ENCODE results near the gene LPA.
"Not testable (repeated sequence)": the region's sequence is repeated elsewhere in the genome, so short reads cannot be mapped to it uniquely, and the experiment has no call there.

Gene LPA

DNA sequence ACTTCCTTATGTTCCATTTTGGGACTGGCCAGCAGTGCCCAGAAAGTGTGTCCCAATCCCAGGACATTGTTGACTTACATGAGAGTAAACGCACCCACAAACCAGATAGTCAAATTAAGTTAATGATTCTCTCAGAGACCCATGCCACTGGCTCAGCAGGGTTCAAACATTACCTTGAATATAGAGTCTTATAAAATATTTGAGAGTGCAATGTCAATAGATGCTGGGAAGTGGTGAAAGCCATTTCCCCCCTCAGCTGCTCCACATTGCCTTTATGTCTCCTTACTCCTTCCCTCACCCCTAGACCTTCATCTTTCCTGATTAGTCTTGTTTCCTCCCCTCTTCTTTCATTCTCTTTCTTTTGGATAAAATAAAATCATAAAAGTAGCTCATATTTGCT, at the start of gene LPA:
Gene LPA (minus strand): TSS at position 78 of the 400 bp plus-strand sequence. CDS start 61 bp downstream, at position 17.
- DNase-seq = not testable (repeated sequence)

DNA sequence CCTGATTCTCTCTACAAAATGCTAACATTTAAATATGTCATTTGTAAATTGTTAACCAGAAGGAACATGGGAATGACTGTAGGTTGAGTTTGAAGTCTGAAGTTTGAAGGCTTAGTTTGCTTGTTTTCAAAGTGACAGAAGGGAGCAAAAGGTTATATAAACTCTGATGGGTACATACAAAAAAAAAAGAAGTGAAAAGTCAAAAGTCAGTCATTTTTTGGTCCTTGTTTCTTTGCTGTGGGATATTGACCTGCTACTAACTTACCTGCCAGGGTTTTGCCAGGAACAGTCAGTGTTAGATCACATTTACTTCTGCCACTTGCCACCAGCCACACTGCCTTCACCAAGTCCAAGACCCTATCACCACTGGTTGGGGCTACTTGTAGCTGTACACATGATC, 44.9 kb upstream of the LPA start:
- DNase-seq = not testable (repeated sequence)

DNA sequence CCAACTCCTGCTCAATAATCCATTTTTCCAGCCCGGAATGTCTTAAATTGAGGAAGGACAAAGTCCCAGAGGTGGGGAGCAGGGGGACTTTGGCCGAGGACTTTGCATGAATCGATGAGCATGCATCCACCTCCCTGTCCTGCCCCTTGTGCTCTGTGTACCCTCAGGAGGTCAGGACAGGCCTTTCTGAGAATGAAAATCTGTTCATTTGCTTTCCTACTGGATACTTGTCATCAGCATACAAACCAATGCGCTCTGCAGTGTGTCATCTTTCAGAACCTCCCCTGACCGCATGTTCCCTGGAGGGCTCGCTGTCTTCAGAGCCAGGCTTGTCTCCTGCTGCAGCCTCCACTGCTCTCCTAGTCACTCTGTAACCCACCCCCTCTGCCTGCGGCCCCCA, 40.6 kb upstream of the LPA start:
- not testable (repeated sequence) for DNase-seq

DNA sequence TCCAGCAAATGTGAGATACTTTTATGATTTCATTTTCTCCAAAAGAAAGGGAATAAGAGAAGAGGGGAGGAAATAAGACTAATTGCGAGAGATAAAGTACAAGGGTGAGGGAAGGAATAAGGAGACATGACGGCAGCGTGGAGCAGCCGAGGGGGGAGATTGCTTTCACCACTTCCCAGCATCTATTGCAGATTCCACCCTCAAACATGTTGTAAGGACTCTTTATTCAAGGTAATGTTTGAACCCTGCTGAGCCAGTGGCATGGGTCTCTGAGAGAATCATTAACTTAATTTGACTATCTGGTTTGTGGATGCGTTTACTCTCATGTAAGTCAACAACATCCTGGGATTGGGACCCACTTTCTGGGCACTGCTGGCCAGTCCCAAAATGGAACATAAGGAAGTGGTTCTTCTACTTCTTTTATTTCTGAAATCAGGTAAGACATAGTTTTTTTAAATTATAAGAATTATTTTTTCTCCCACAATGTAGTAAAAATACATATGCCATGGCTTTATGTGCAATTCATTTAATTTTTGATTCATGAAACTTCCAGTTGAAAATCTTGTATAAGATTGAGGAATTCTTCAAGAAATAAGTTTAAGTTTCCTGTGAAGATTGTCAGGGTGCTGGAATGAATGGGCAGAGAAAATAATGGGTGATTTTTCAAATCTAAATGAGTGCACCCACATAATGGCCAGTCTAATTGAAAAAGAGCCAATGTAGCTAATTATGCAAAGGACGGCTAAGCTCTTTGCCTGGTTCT, 38.0 kb upstream of the LPA start, which contains the start of gene PLG:
Gene PLG (plus strand): TSS at position 327 of the 763 bp plus-strand sequence. CDS start 61 bp downstream, at position 388.
- DNase-seq = not testable (repeated sequence)

GRCh38 chr6:160697826-160698225, 33.8 kb upstream of the LPA start:
- no peak for DNase-seq

- DNase-seq = not testable (repeated sequence)
Measured at GRCh38 chr6:160696884-160697283, 32.8 kb upstream of the LPA start.

DNA sequence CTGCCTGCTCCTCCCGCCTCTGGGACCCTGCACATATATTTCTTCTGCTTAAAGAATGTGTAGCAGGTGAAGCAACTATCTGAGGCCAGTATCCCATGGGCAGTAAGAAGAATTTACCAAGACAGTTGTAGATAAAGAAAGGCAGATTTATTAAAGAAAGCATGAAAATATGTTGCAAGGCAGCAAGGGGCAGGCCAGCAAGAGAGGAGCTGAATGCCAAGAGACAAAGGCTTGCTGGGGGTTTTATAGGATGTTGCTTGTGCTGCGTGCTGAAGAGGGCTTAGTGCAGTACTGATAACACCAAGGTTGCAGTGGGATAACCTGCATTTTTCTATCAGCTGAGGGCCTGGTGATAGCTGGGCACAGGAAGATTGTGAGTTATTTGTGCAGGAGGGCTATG, 31.5 kb upstream of the LPA start:
- DNase-seq = not testable (repeated sequence)

DNA sequence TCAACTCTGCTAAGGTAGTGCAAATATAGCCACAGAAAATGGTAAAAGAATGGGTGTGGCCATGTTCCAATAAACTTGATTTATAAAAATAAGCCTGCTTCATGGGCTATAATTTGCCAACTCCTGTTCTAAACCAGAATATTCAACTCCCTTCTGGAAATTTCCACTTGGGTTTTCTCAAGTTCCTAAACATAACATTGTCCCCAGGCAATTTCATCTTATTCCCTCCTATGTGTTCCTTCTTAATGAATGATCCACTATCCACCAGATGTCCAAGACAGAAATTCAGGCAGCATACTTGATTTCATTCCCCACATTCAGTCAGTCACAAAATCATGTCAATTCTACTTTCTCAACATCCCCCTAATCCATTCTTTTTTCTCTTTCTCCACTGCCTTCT, 30.9 kb upstream of the LPA start:
- not testable (repeated sequence) for DNase-seq

GRCh38 chr6:160692369-160692959, 28.4 kb upstream of the LPA start:
- DNase-seq = no peak

GRCh38 chr6:160691617-160692016, 27.5 kb upstream of the LPA start:
- no peak for DNase-seq

- DNase-seq = no peak
Measured at GRCh38 chr6:160690458-160690857, 26.4 kb upstream of the LPA start.

DNA sequence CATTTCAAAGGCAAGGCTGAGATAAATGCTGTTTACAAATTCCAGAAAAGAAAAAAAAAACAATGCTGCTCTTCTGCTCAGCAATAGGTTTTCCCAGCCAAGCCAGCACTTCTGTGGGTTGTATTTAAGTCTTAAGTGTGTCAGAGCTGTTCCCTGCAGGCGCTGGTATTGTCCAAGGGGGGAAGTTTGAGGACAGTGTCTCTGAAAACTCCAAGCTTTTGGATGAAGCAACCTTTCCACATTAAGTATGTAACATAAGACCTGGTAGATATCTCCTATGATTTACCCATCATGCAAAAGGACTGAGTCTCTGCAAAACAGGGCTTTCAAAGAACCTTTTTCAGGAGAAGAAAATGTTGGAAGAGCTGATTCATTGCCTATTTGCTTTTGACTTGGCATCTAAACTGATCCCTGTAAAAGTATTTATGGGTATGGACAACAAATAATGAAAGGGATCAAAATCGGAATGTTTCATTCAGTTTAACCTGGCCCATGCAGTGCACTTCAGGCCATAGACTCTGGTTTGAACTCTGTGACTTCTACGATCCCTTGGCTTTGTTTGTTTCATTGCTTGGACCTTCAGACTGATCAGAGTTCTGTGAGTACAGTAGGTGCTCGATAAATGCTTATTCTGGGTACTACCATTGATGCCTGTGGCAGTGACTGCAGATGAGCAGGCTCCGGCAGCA, 21.8 kb upstream of the LPA start:
- DNase-seq = no peak

DNA sequence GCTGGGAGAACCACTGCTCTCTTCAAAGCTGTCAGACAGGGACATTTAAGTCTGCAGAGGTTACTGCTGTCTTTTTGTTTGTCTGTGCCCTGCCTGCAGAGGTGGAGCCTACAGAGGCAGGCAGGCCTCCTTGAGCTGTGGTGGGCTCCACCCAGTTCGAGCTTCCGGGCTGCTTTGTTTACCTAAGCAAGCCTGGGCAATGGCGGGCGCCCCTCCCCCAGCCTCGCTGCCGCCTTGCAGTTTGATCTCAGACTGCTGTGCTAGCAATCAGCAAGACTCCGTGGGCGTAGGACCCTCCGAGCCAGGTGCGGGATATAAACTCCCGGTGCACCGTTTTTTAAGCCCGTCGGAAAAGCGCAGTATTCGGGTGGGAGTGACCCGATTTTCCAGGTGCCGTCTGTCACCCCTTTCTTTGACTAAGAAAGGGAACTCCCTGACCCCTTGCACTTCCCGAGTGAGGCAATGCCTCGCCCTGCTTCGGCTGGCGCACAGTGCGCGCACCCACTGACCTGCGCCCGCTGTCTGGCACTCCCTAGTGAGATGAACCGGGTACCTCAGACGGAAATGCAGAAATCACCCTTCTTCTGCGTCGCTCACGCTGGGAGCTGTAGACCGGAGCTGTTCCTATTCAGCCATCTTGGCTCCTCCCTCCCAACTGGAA, 21.2 kb upstream of the LPA start:
- DNase-seq = not testable (repeated sequence)

DNA sequence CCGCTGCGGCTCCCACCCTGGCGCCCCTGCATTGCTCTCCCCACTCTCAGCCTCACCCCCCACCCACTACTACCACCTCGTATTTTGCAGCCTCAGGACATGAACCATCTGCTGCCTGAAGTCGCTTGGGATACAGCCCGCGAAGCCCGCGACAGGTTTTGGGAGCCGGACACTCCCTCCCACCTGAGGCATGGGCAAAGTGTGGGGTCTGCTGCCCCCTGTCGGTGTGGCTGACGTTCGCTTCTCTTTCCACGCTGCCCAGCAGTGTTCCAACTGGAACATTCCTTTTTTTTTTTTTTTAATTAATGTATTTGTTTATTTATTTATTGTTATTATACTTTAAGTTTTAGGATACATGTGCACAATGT, 15.3 kb upstream of the LPA start:
- DNase-seq = no peak

DNA sequence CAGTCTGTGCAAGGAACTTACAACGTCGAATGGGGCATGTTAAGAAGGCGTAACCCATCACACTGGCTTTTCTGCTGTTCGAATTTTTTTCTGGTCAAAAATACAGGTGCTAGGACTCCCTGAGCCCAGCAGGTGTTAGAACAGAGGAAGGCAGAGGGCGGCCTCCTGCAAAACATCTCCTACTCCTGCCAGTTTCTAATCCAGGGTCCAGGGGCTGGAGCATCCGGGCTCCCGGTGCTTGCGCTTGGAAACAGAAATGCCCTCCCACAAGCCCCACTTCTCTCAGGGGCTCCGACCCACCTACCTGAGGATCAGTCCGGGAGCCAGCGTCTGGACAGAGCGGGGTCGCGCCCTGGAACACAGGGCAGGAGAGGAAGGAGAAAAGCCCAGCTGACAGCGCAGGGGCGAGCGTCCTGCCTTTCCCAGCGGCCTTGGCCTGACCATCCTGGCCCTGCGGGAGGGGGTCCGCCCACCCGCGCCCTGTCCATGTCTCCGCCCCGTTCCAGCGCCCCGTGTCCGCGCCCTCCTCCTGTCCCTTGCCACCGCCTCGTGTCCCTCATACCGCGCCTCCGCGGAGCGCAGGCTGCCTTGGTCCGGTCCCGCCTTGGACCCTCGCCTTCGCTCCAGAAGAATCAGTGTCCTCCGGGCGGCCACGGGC, 14.8 kb upstream of the LPA start:
- no peak for DNase-seq

DNA sequence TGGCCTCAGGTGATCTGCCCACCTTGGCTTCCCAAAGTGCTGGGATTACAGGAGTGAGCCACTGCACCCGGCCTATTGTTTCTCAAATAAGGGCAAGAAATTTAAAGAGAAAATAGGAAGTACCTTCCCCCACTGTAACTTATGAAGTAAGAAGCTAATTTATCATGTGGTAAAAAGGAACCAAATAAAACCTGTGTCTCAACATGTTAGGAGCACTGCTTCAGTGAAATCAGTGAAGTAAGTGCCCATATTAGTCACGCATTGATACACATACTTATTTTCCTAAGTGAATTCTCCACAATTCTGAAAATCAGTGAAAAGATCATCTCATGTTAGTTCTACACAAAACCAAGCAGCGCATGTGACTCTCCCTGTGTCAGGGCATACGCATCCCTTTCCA, 14.2 kb upstream of the LPA start:
- no peak for DNase-seq

- DNase-seq = not testable (repeated sequence)
Measured at GRCh38 chr6:160676418-160676817, 12.3 kb upstream of the LPA start.

- no peak for DNase-seq
Measured at GRCh38 chr6:160668589-160668988, 4.5 kb upstream of the LPA start.

- peak; percentile 39 for DNase-seq
Measured at GRCh38 chr6:160667639-160668481, 3.8 kb upstream of the LPA start.

- DNase-seq = no peak
Measured at GRCh38 chr6:160662842-160663241, 1.2 kb downstream of the LPA start.

GRCh38 chr6:160662429-160662828, 1.6 kb downstream of the LPA start:
- DNase-seq = no peak

- no peak for DNase-seq
Measured at GRCh38 chr6:160661216-160661615, 2.9 kb downstream of the LPA start.
